ENCODE results near the gene TSHZ1. TPM values are rescaled to one million over a fixed set of nuclear protein-coding genes. Genes with fewer than 3 reads are reported as not detected.

TSHZ1 gene
- total and polyA plus RNA-seq, 2 of the 8 experiments (the other 6 are each of a cell fraction or from before 2014, with no cell fraction given), result 0.03 to 0.32 TPM

- Histone ChIP-seq H4K20me1 (replicated peaks in 1 of 2; ENCODE audit: control insufficient read depth in 1 of 2, insufficient read depth in 2 of 2, low read length in 2 of 2) (no peaks in the 10 kb centered on the region), H2BK120ac (replicated peaks; ENCODE audit: low read depth, low read length) (no peak overlapping the region), H3K36me3 (ENCODE audit: control insufficient read depth in 2 of 4, insufficient read depth in 4 of 4, low read length in 3 of 4) (no peaks in the 10 kb centered on the region), H3K4me2 (ENCODE audit: insufficient read depth in 1 of 2, low read depth in 2 of 2, low read length in 2 of 2) (no peak overlapping the region), H2AK5ac (ENCODE audit: low read depth, low read length) (no peak overlapping the region), H3K9ac (replicated peaks in 1 of 4; ENCODE audit: extremely low read depth in 1 of 4, low read depth in 3 of 4, low read length in 3 of 4) (no peak overlapping the region), H3K23ac (ENCODE audit: insufficient read length) (no peak overlapping the region), H2BK20ac (ENCODE audit: low read length) (no peak overlapping the region), H4K5ac (ENCODE audit: insufficient read length, low read depth, low read length) (no peak overlapping the region), H3K79me1 (ENCODE audit: low read depth, low read length) (no peaks in the 10 kb centered on the region), H4K91ac (replicated peaks; ENCODE audit: insufficient read length, low read length) (no peak overlapping the region), H3K27ac (ENCODE audit: low read depth, low read length) (no peak overlapping the region), H2BK12ac (ENCODE audit: low read depth, low read length) (no peak overlapping the region), H2BK15ac (ENCODE audit: low read length) (no peak overlapping the region), H2AFZ (ENCODE audit: low read length) (no peak overlapping the region), H3K56ac (replicated peaks; ENCODE audit: insufficient read length, low read depth, low read length) (no peak overlapping the region), H4K8ac (ENCODE audit: extremely low read depth, insufficient read depth, low read length) (no peak overlapping the region), H2BK5ac (ENCODE audit: low read depth, low read length) (no peak overlapping the region), H3K27me3 (replicated peaks in 1 of 4; ENCODE audit: control insufficient read depth in 3 of 4, extremely low read depth in 1 of 4, insufficient read depth in 3 of 4, low read length in 3 of 4) (no peaks in the 10 kb centered on the region), H3K4ac (replicated peaks; ENCODE audit: insufficient read length, low read depth, low read length) (no peak overlapping the region), H3K4me1 (replicated peaks in 1 of 4; ENCODE audit: control insufficient read depth in 3 of 4, insufficient read depth in 4 of 4, low read length in 3 of 4) (no peaks in the 10 kb centered on the region), H3K9me3 (ENCODE audit: insufficient read depth in 2 of 2, low read depth in 1 of 2, low read length in 1 of 2) (no peaks in the 10 kb centered on the region), H3K79me2 (ENCODE audit: control insufficient read depth in 1 of 2, insufficient read depth in 2 of 2, low read length in 2 of 2) (no peaks in the 10 kb centered on the region), H3K14ac (ENCODE audit: insufficient read length) (no peak overlapping the region), H3K4me3 (ENCODE audit: extremely low read depth in 1 of 4, insufficient read depth in 2 of 4, low read depth in 3 of 4, low read length in 4 of 4) (no peak overlapping the region), H3K18ac (ENCODE audit: extremely low read depth, low read length) (no peak overlapping the region), H3K23me2 (ENCODE audit: low read depth, low read length) (peaks cover 2% of the 10 kb centered on the region; the same call in 1 of the 2 replicates)
- DNase-seq (ENCODE audit: low read depth in 1 of 2, low spot score in 2 of 2) (no peak), FAIRE-seq (no peak)
- TF ChIP-seq BCL11A (IDR thresholded peaks at IDR 0.05; ENCODE audit: low read depth in 2 of 2, low read length in 2 of 2), result no peak
- no peak for TF ChIP-seq CBX8 (IDR thresholded peaks at IDR 0.05; ENCODE audit: borderline replicate concordance, low read depth, low read length)
- TF ChIP-seq CTBP2 (IDR thresholded peaks at IDR 0.05; ENCODE audit: borderline replicate concordance, insufficient read depth, insufficient read length, low read length), result no peak
- no peak for TF ChIP-seq TBP (IDR thresholded peaks at IDR 0.05; ENCODE audit: low read depth, low read length)
- TF ChIP-seq EGR1 (IDR thresholded peaks at IDR 0.05; ENCODE audit: borderline replicate concordance, low read depth, low read length), result no peak
- no peak for TF ChIP-seq JUN (IDR thresholded peaks at IDR 0.05; ENCODE audit: low read depth, low read length)
- no peak for TF ChIP-seq BRCA1 (IDR thresholded peaks at IDR 0.05; ENCODE audit: low read depth, low read length)
- TF ChIP-seq CHD2 (IDR thresholded peaks at IDR 0.05; ENCODE audit: low read length), result no peak
- no peak for TF ChIP-seq CBX5 (IDR thresholded peaks at IDR 0.05; ENCODE audit: low read depth, low read length)
- no peak for TF ChIP-seq SP4 (IDR thresholded peaks at IDR 0.05; ENCODE audit: low read length)
- 90% methylated on average over 8 of the region's 8 CpGs; no CpG with 5 or more reads in 1 of the 2 experiments for WGBS, 2 experiments (ENCODE audit: extremely low coverage in 1 of 2, insufficient coverage in 1 of 2, insufficient read length in 1 of 2, insufficient replicate concordance in 2 of 2, low coverage in 1 of 2, low lambda C conversion rate in 2 of 2, missing lambda C conversion rate in 1 of 2)
- ChIA-PET CTCF (ENCODE audit: partially characterized antibody) (interaction anchor here (1.5 kb wide), 1 partner anchor 538 kb away, joined by 3 read pairs; no protein-coding TSS in a partner anchor), POLR2A (ENCODE audit: partially characterized antibody) (no interaction called here)
Observed at GRCh38 chr18:75316826-75317225, 106.2 kb downstream of the TSHZ1 start.
